ENCODE measurements around the gene SELENON.

SELENON gene

GRCh38 chr1:25806418-25806817 is 6.4 kb downstream of the SELENON start:
- peak overlapping the region; percentile 78 to 83 for H3K27ac ChIP-seq
- DNase-seq: peak in 1 of 2 donors; percentile 84
- no peaks in the 10 kb centered on the region for H3K9me3 ChIP-seq
- intact Hi-C loops (cut with DNase I; ENCODE audit: low total_unique reads): loop anchor here (5.0 to 10.0 kb wide), 2 partner anchors 259 to 572 kb away; partner anchors contain the start of gene SYF2
- no peaks in the 10 kb centered on the region for H3K27me3 ChIP-seq
- no peak for TF ChIP-seq CTCF (IDR thresholded peaks at IDR 0.05)
- H3K36me3 ChIP-seq: peaks cover 21 to 42% (median 38%) of the 10 kb centered on the region in 3 donors
- H3K4me1 ChIP-seq: peaks cover 0 to 82% (median 68%) of the 10 kb centered on the region in 4 donors
- H3K4me3 ChIP-seq: no peak overlapping the region

GRCh38 chr1:25807480-25808390 is 7.7 kb downstream of the SELENON start:
- H3K27ac ChIP-seq: peak overlapping the region; percentile 18 to 78
- H3K4me3 ChIP-seq: no peak overlapping the region
- H3K36me3 ChIP-seq: peaks cover 21 to 53% (median 45%) of the 10 kb centered on the region in 3 donors
- H3K4me1 ChIP-seq: peaks cover 0 to 72% (median 55%) of the 10 kb centered on the region in 4 donors
- peak; percentile 21 to 61 for DNase-seq
- intact Hi-C loops (cut with DNase I; ENCODE audit: low total_unique reads): loop anchor here (5.0 to 10.0 kb wide), 2 partner anchors 260 to 573 kb away; partner anchors contain the start of gene SYF2
- H3K9me3 ChIP-seq: no peaks in the 10 kb centered on the region
- H3K27me3 ChIP-seq: no peaks in the 10 kb centered on the region
- TF ChIP-seq CTCF (IDR thresholded peaks at IDR 0.05): no peak

- Histone ChIP-seq H3K27me3 (no peaks in the 10 kb centered on the region), H3K9me3 (no peaks in the 10 kb centered on the region), H3K27ac (no peak overlapping the region), H3K36me3 (peaks cover 25 to 62% (median 51%) of the 10 kb centered on the region in 3 donors), H3K4me1 (peaks cover 0 to 66% (median 46%) of the 10 kb centered on the region in 4 donors), H3K4me3 (no peak overlapping the region)
- intact Hi-C loops (cut with DNase I; ENCODE audit: low total_unique reads): loop anchor here (5.0 to 10.0 kb wide), 2 partner anchors 261 to 574 kb away; partner anchors contain the start of gene SYF2
- TF ChIP-seq CTCF (IDR thresholded peaks at IDR 0.05): no peak
- peak; percentile 16 to 64 for DNase-seq
These were observed 8.7 kb downstream of the SELENON start for GRCh38 chr1:25808481-25809244.

- peaks cover 0 to 59% (median 39%) of the 10 kb centered on the region in 4 donors for H3K4me1 ChIP-seq
These were observed 9.4 kb downstream of the SELENON start for GRCh38 chr1:25809283-25809926.

More at GRCh38 chr1:25809283-25809926, 9.4 kb downstream of the SELENON start:
- no peaks in the 10 kb centered on the region for H3K9me3 ChIP-seq
- no peak overlapping the region for H3K27ac ChIP-seq
- H3K4me3 ChIP-seq: no peak overlapping the region
- intact Hi-C loops (cut with DNase I; ENCODE audit: low total_unique reads): loop anchor here (5.0 to 10.0 kb wide), 2 partner anchors 262 to 575 kb away; partner anchors contain the start of gene SYF2
- peaks cover 32 to 70% (median 59%) of the 10 kb centered on the region in 3 donors for H3K36me3 ChIP-seq
- TF ChIP-seq CTCF (IDR thresholded peaks at IDR 0.05): no peak
- DNase-seq: peak; percentile 15 to 66
- H3K27me3 ChIP-seq: no peaks in the 10 kb centered on the region

All from tibial artery (tissue), 4 donors.